ENCODE data around the gene ATXN10.

GRCh38 chr22:45754822-45755221, 83.2 kb downstream of the ATXN10 start:
- TF ChIP-seq CTCF (IDR thresholded peaks at IDR 0.05; ENCODE audit: insufficient read depth, low read length) (no peak), REST (IDR thresholded peaks at IDR 0.05; ENCODE audit: insufficient replicate concordance, low read depth) (no peak), POLR2AphosphoS5 (IDR thresholded peaks at IDR 0.05; ENCODE audit: low read depth) (no peak), GABPA (IDR thresholded peaks at IDR 0.05; ENCODE audit: low read depth) (no peak), SPI1 (IDR thresholded peaks at IDR 0.05; ENCODE audit: borderline replicate concordance, low read depth) (no peak)

All from HL-60 (cell line).